Dedifferentiated amniotic fluid mesenchymal stem cell (primary cell): ENCODE results near the gene SLC4A2.
"Not testable (repeated sequence)": the region's sequence is repeated elsewhere in the genome, so short reads cannot be mapped to it uniquely, and the experiment has no call there.

Source experiments
- DNase-seq: peaks from one replicate; pipeline ENCODE4 v3.0.0-alpha.2; 2016; ENCODE audit errors: extremely low spot score

Gene SLC4A2, protein sequence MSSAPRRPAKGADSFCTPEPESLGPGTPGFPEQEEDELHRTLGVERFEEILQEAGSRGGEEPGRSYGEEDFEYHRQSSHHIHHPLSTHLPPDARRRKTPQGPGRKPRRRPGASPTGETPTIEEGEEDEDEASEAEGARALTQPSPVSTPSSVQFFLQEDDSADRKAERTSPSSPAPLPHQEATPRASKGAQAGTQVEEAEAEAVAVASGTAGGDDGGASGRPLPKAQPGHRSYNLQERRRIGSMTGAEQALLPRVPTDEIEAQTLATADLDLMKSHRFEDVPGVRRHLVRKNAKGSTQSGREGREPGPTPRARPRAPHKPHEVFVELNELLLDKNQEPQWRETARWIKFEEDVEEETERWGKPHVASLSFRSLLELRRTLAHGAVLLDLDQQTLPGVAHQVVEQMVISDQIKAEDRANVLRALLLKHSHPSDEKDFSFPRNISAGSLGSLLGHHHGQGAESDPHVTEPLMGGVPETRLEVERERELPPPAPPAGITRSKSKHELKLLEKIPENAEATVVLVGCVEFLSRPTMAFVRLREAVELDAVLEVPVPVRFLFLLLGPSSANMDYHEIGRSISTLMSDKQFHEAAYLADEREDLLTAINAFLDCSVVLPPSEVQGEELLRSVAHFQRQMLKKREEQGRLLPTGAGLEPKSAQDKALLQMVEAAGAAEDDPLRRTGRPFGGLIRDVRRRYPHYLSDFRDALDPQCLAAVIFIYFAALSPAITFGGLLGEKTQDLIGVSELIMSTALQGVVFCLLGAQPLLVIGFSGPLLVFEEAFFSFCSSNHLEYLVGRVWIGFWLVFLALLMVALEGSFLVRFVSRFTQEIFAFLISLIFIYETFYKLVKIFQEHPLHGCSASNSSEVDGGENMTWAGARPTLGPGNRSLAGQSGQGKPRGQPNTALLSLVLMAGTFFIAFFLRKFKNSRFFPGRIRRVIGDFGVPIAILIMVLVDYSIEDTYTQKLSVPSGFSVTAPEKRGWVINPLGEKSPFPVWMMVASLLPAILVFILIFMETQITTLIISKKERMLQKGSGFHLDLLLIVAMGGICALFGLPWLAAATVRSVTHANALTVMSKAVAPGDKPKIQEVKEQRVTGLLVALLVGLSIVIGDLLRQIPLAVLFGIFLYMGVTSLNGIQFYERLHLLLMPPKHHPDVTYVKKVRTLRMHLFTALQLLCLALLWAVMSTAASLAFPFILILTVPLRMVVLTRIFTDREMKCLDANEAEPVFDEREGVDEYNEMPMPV

GRCh38 chr7:151059367-151060112, at the start of gene SLC4A2:
SLC4A2 (plus strand) TSS chr7:151059589; CDS start chr7:151061988, 2,399 bp downstream.
- DNase-seq = peak; percentile 40

DNA sequence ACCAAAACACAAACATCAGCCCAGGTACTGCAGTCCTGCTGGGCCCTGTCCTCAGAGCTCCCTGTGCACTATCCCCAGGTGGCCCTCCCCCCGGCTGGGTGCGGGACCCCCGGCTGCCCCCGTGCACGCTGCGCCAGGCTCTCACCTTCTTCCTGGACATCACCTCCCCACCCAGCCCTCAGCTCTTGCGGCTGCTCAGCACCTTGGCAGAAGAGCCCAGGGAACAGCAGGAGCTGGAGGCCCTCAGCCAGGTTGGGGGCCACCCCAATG, 49.4 kb upstream of the SLC4A2 start:
- no peak for DNase-seq

GRCh38 chr7:151010307-151011096, 48.9 kb upstream of the SLC4A2 start:
- no peak for DNase-seq

- DNase-seq = no peak
Measured at GRCh38 chr7:151011097-151011409, 48.3 kb upstream of the SLC4A2 start.

DNA sequence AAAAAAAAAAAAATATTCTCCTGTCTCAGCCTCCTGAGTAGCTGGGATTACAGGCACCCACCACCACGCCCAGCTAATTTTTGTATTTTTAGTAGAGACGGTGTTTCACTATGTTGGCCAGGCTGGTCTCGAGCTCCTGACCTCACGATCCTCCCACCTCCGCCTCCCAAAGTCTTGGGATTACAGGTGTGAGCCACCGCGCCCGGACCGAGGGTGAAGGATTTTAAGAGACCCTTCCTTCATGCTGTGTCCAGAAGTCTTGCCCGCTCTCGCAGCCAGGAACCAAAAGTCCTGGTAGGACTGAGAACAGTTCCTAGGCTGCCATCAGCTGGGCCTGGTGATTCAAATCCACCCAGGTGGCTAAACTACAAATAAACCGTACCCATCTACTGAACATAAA, 47.8 kb upstream of the SLC4A2 start:
- DNase-seq = not testable (repeated sequence)

DNA sequence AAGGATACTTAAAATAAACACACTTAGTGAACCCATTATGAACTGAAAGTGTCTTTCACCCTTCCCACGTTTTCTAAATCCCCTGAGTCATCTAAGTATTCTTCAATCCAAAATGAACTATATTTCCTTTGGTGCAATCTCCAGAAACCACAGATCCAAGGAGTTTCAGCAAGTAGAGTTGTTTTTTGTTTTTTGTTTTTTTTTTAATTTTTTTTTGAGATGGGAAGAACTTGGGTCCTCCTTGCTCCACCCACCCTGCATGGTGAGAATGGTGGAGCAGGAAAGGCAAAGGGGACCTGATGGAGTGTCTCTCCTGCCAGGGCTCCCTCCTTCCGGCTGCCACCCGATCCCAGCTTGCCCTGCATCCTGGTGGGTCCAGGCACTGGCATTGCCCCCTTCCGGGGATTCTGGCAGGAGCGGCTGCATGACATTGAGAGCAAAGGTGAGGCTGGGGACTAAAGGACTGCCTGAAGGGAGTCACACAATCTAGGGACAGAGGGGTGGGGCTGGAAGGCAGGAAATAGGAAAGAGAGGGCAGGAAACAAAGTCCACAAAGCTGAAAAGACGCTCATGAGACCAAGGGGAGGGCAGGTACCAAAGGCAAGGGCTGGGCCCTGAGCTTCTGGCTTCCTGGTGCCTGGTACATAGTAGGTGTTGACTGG, 47.2 kb upstream of the SLC4A2 start:
- no peak for DNase-seq

- no peak for DNase-seq
Measured at GRCh38 chr7:151012911-151013347, 46.5 kb upstream of the SLC4A2 start.

GRCh38 chr7:151013356-151013732, 46.0 kb upstream of the SLC4A2 start:
- no peak for DNase-seq

DNA sequence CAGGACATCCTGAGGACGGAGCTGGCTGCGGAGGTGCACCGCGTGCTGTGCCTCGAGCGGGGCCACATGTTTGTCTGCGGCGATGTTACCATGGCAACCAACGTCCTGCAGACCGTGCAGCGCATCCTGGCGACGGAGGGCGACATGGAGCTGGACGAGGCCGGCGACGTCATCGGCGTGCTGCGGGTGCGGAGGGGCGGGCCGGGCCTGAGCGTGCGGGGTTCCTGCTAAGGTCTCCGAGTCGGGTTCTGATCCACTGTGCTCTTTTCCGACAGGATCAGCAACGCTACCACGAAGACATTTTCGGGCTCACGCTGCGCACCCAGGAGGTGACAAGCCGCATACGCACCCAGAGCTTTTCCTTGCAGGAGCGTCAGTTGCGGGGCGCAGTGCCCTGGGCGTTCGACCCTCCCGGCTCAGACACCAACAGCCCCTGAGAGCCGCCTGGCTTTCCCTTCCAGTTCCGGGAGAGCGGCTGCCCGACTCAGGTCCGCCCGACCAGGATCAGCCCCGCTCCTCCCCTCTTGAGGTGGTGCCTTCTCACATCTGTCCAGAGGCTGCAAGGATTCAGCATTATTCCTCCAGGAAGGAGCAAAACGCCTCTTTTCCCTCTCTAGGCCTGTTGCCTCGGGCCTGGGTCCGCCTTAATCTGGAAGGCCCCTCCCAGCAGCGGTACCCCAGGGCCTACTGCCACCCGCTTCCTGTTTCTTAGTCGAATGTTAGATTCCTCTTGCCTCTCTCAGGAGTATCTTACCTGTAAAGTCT, 45.5 kb upstream of the SLC4A2 start:
- peak; percentile 20 for DNase-seq

GRCh38 chr7:151014950-151015349, 44.4 kb upstream of the SLC4A2 start:
- DNase-seq = no peak

GRCh38 chr7:151015967-151016366, 43.4 kb upstream of the SLC4A2 start:
- no peak for DNase-seq

DNA sequence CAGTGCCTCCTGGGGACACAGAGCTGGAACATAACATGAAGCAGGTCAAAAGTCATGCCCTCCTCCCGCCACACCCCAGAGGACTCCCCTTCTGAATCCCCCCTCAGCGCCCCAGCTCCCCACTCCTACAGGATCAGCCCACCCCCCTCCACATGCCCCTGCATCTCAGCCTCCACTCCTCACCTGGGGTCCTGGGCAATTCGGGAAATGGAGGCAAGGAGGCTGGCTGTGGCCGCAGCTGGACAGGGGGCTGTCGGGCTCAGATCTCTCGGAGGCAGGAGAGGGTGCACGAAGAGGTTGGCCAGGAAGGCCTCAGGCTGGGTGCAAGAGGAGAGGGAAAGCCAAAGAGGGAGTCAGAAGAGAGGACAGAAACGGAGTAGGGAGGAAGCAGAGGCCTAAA, 42.9 kb upstream of the SLC4A2 start:
- no peak for DNase-seq

DNA sequence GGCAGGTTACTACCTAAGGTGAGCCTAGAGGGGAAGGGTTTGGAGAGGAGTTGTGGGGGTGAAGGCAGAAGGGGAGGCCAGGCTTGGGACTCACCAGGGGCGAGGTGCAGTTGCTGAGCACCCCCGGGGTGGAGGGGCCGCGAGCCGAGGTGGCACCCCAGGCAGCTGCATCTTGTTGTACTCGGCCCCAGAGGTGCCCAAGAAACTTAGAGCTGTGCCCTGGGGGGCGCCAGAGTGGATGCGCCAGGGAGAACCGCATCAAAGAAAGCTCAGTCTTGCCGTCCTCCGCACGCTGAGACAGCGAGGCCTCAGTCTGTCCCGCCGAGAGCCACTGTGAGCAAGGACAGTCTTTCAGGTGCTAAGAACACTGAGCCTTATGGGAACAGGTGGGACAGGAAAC, 42.4 kb upstream of the SLC4A2 start:
- DNase-seq = no peak

DNA sequence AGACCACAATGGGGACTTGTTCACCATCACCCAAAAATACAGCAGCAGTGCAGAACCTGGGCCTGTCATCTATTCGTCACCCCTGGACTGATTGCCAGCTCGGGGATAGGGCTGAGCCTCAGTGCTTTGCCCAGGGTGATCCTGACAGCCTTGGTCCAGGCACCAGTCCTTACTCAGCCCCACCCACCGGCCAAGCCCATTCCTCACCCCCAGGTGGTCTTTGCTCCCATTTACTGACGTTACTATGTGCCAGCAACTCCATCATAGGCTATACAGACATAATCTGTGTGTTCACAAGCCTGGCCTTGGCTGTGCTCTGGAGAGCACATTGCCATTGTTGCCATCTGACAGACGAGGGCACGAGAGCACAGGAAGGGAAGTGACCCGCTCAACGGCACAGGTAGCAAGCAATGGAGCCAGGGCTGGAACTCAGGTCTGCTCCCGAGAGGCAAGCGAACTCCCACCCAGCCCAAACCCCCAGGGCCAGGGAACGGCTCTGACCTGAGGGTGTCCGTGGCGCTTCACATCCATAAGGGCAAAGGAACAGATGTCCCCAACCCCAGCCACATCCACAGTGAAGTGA, 41.9 kb upstream of the SLC4A2 start:
- DNase-seq = no peak

- peak; percentile 16 for DNase-seq
Measured at GRCh38 chr7:151017953-151018420, 41.4 kb upstream of the SLC4A2 start.

GRCh38 chr7:151018421-151019129, 40.8 kb upstream of the SLC4A2 start:
- DNase-seq = no peak

DNA sequence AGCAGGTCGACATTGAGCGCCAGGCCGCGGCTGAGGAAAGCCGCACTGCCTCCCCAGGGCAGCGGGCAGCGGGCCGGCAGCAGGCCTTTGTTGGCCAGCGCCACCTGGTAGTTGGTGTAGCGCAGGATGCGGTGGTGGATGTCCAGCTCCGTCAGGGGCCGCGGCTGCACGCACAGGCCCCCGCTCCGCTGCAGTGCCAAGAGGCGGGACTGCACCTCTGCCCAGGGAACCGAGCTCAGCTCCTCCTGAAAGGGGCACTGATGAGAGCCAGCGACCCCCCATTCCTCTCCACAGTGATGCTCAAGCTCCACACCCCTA, 40.3 kb upstream of the SLC4A2 start:
- DNase-seq = no peak

- no peak for DNase-seq
Measured at GRCh38 chr7:151020231-151020630, 39.2 kb upstream of the SLC4A2 start.

DNA sequence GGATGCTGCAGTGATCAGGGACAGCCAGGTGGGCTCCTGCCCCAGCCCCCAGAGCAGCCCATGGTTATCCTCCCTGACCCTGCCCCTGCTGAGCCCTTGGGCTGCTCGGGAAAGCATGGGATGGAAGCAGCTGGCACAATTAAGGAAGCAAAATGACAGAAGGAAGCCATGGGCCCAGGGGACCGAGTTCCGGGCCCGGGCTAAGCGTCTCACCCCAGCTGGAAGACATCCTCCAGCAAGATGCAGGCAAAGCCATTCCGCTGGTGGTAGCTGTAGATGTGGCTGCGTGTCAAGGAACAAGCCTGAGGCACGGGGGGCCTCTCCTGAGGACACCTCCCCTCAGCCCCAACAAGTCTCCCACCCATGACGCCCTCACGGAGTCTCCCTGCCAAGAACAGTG, 36.2 kb upstream of the SLC4A2 start:
- no peak for DNase-seq
